ENCODE results near the gene CACNA1B.
"Not testable (repeated sequence)": the region's sequence is repeated elsewhere in the genome, so short reads cannot be mapped to it uniquely, and the experiment has no call there.

DNA sequence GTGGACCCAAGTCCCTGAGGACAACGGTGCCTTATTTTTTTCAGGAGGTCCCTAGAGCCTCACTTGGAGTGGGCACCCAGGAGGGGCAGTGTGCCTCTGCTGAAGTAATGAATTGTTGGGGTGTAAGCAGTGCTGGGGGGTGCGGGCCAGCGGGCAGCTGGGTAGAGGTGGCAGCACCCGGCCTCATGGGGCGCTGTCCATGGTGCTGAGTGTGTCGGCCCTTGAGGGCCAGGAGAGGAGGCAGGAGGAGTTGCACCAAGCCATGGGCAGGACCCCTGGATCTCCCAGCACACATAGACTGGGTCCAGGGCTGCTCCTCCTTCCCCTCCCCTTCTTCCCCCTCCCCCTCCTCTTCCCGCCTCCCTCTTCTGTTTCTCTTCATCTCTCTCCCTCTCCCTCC is 7.0 kb downstream of the CACNA1B start:
- TF ChIP-seq, protein P1, sequence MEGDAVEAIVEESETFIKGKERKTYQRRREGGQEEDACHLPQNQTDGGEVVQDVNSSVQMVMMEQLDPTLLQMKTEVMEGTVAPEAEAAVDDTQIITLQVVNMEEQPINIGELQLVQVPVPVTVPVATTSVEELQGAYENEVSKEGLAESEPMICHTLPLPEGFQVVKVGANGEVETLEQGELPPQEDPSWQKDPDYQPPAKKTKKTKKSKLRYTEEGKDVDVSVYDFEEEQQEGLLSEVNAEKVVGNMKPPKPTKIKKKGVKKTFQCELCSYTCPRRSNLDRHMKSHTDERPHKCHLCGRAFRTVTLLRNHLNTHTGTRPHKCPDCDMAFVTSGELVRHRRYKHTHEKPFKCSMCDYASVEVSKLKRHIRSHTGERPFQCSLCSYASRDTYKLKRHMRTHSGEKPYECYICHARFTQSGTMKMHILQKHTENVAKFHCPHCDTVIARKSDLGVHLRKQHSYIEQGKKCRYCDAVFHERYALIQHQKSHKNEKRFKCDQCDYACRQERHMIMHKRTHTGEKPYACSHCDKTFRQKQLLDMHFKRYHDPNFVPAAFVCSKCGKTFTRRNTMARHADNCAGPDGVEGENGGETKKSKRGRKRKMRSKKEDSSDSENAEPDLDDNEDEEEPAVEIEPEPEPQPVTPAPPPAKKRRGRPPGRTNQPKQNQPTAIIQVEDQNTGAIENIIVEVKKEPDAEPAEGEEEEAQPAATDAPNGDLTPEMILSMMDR (IDR thresholded peaks at IDR 0.05) = not testable (repeated sequence)
- not testable (repeated sequence) for TF ChIP-seq POLR2AphosphoS5 (IDR thresholded peaks at IDR 0.05); POLR2A (IDR thresholded peaks at IDR 0.05; ENCODE audit: low read depth)

All from esophagus muscularis mucosa (tissue), 3 donors.